ACC112 (cell line): ENCODE results near the gene RMDN2.
A peak's percentile ranks its signal among the peaks of the same experiment; 100 is the strongest.

Experiments used
- H2AFZ ChIP-seq: fragments of 200-600 bp; sonication (generic); one replicate; pipeline ENCODE4 v1.6.0; 2017; ENCODE audit warnings: antibody characterized with exemption, low read length; ENCODE audit not compliant: unreplicated experiment
- H3K27ac ChIP-seq: fragments of 200-600 bp; sonication (generic); 2 replicates; pipeline ENCODE4 v1.5.1; 2014; ENCODE audit warnings: low read depth, mild to moderate bottlenecking, antibody characterized with exemption, low read length, moderate library complexity
- H3K27me3 ChIP-seq: fragments of 200-600 bp; sonication (generic); 2 replicates; pipeline ENCODE4 v1.6.1; 2014; ENCODE audit warnings: mild to moderate bottlenecking, antibody characterized with exemption, low read length, moderate library complexity, mixed read lengths; ENCODE audit not compliant: insufficient read depth
- H3K36me3 ChIP-seq: fragments of 200-600 bp; sonication (generic); 2 replicates; pipeline ENCODE4 v1.6.1; 2016; ENCODE audit warnings: mild to moderate bottlenecking, antibody characterized with exemption, low read length, moderate library complexity, mixed read lengths; ENCODE audit not compliant: insufficient read depth
- H3K4me1 ChIP-seq: fragments of 200-600 bp; sonication (generic); one replicate; pipeline ENCODE4 v1.6.1; 2016; ENCODE audit warnings: low read length, mixed read lengths; ENCODE audit not compliant: insufficient read depth, unreplicated experiment, control insufficient read depth
- H3K4me3 ChIP-seq: fragments of 200-600 bp; sonication (generic); 2 replicates; pipeline ENCODE4 v1.5.1; 2014; ENCODE audit warnings: mild to moderate bottlenecking, low read depth, low read length
- H3K79me2 ChIP-seq: fragments of 200-600 bp; sonication (generic); one replicate; pipeline ENCODE4 v1.6.0; 2016; ENCODE audit warnings: low read length; ENCODE audit not compliant: control insufficient read depth, unreplicated experiment, insufficient read depth

RMDN2 gene

DNA sequence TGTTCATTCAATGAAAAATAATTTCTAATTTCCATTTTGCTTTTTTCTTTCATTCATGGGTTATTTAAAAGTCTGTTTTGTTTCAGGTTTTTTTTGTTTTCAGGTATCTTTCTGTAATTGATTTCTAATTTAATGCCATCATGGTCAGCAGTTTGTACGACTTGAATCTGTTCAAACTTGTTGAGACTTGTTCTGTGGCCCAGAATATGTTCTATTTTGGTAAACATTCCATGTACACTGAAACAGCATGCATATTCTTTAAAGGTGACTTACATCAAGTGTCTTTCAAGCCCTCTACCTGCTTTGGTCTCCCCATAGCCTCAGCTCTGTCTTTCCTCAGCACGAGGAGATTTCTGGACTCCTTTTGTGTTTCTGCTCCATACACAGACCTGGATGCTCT, 101.8 kb downstream of the RMDN2 start:
- Histone ChIP-seq H3K27ac (no peak overlapping the region), H3K36me3 (no peaks in the 10 kb centered on the region), H3K4me3 (no peak overlapping the region), H2AFZ (peak overlapping the region; percentile 46), H3K27me3 (no peaks in the 10 kb centered on the region), H3K4me1 (no peaks in the 10 kb centered on the region), H3K79me2 (no peaks in the 10 kb centered on the region)

DNA sequence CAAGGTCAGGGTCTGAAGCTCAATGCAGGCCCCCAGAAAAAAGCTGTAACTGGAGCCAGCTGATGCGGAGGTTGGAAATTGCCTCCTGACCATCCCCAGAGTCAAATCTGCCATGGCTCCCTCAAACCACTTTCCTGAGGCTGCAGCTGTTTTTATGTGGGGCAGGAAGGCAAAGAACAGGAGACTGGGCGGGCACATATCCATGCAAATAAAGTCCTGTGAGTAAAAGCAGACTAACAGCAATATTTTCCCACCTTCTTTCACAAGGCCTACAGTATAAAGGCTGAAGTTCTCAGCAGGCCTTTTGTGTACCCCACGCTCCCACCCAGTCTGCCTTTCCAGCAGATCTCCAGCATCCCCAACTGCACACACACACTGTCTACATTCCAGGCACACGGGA, 103.7 kb downstream of the RMDN2 start:
- Histone ChIP-seq H3K4me1 (no peaks in the 10 kb centered on the region), H3K27ac (no peak overlapping the region), H2AFZ (no peak overlapping the region), H3K4me3 (no peak overlapping the region), H3K36me3 (no peaks in the 10 kb centered on the region), H3K27me3 (no peaks in the 10 kb centered on the region), H3K79me2 (no peaks in the 10 kb centered on the region)

DNA sequence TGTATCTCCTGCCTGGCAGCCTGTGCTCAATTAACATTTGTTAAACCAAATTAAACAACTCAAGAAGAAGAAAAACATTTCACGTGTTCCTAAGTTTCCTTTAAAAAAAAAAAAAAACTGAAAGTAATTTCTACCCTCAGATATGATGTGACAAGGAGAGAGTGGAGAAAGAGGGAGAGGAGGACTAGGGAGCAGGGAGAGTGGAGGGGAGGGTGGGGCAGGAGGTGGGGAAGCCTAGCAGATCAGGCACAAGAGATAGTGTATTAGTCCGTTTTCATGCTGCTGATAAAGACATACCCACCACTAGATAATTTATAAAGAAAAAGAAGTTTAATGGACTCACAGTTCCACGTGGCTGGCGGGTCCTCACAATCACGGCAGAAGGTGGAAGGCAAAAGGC, 104.4 kb downstream of the RMDN2 start:
- no peak overlapping the region for H3K4me3 ChIP-seq
- H3K4me1 ChIP-seq = no peaks in the 10 kb centered on the region
- H3K36me3 ChIP-seq = no peaks in the 10 kb centered on the region
- no peak overlapping the region for H2AFZ ChIP-seq
- no peak overlapping the region for H3K27ac ChIP-seq
- no peaks in the 10 kb centered on the region for H3K27me3 ChIP-seq
- no peaks in the 10 kb centered on the region for H3K79me2 ChIP-seq

DNA sequence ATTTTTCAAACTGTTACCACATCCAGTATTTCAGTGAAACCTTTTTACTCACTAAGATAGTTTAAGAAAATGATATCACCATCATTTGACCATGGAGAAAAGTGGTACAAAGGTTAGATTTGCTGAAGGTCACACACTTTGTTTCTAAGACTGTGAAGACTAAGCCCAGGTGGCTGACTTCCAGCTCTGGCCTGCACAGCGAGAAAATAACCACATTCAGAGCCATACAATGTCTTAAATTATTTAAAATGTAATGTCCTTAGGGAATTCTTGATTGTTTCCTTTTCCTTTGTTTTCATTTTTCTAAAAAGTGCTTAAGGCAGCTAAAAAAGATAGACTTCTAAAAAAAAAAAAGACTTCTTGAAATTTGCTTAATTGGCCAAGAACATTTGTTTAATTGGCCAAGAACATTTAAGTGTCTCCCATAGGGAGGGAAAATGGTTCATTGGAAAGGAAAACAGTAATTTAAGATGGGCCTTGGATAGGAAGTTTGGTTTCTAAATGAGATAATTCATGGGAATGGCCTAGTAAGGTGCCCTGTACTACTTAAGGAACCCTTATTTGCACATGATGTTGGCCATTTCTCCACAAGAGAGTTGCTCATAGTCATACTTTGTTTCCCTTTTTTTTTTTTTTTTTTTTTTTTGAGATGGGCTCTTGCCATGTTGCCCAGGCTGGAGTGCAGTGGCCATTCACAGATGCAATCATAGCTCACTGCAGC, 105.7 kb downstream of the RMDN2 start:
- Histone ChIP-seq H3K4me1 (no peaks in the 10 kb centered on the region), H3K36me3 (no peaks in the 10 kb centered on the region), H3K27ac (no peak overlapping the region), H3K79me2 (no peaks in the 10 kb centered on the region), H3K27me3 (no peaks in the 10 kb centered on the region), H3K4me3 (no peak overlapping the region), H2AFZ (no peak overlapping the region)

DNA sequence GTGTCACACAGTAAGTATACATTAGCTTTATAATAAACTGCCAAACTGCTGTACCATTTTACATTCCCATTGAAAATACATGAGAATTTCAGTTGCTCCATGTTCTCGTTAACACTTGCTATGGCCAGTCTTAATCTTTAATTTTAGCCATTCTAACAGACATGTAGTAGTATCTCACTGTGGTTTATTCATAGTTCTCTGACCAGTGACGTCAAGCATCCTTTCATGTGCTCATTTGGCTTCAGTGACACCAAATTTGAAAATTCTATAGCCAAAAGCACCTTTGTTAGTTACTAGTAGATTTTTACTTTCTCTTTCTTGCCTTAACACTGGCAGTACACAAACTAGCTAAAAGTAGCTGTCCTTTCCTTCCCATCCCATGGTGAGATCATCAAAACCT, 107.9 kb downstream of the RMDN2 start:
- H3K27me3 ChIP-seq = no peaks in the 10 kb centered on the region
- no peaks in the 10 kb centered on the region for H3K79me2 ChIP-seq
- H3K4me1 ChIP-seq = peaks cover 13% of the 10 kb centered on the region
- H3K27ac ChIP-seq = no peak overlapping the region
- no peak overlapping the region for H3K4me3 ChIP-seq
- H2AFZ ChIP-seq = no peak overlapping the region
- H3K36me3 ChIP-seq = no peaks in the 10 kb centered on the region

DNA sequence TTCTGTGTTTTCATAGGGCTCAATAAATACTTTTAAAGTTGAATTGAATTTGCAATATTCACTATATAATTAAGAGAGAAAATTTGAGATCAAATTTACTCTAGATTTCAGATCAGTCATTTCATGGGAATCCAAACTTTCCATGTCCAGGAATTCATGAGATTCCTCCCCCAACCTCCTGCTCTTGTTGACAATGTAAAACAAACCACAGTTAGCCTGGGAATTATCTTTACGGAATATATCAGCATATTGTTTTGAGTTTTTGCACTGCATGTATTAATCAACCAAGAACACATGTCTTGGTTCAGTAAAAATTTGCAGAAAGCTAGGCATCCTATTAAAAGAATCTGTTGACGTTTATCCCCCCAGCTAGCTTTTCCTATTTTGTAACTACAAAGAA, 108.6 kb downstream of the RMDN2 start:
- no peaks in the 10 kb centered on the region for H3K79me2 ChIP-seq
- no peaks in the 10 kb centered on the region for H3K27me3 ChIP-seq
- H3K36me3 ChIP-seq = no peaks in the 10 kb centered on the region
- no peak overlapping the region for H3K27ac ChIP-seq
- no peak overlapping the region for H3K4me3 ChIP-seq
- no peak overlapping the region for H2AFZ ChIP-seq
- peaks cover 16% of the 10 kb centered on the region for H3K4me1 ChIP-seq

DNA sequence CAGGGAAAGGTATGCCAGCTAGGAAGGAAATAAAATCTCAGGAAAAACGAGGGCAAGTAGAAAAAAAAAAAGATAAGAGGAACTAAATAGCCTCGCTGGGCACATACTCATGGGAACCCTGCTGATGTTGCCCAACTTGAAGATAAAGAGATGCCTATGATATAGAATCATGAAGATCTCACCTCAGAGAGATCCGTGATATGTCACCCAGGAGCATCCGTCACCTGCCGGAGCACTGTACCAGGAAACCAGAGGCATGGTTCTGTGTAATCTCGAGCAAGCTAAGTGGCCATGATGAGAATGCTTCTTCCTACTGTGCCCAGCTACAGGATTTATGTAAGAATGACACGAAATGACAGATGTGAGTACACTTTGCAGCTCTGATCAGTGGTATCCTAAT, 110.9 kb downstream of the RMDN2 start:
- Histone ChIP-seq H3K4me1 (peaks cover 26% of the 10 kb centered on the region), H2AFZ (no peak overlapping the region), H3K4me3 (no peak overlapping the region), H3K79me2 (no peaks in the 10 kb centered on the region), H3K36me3 (no peaks in the 10 kb centered on the region), H3K27ac (no peak overlapping the region), H3K27me3 (no peaks in the 10 kb centered on the region)

DNA sequence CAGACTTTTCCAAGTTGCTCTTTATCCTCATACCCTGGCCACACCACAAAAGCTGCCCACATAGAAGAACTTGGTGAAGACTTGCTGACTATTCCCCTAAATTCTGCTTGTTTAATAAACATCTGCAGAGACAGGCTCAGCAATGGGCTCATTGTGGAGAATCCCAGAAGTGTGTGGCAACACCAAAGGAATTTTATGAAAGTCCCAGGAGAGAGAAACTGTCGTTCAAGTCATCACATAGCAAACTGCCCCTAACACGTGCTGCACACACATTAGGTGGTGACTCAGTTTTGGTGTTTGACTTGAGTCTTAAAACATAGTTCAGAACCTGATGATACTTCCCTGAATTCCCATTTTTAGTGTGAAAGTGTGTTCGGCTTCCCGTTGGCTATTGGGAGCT, 112.2 kb downstream of the RMDN2 start:
- H3K4me3 ChIP-seq = peak overlapping the region; percentile 70
- peak overlapping the region; percentile 86 for H3K27ac ChIP-seq
- peak overlapping the region; percentile 94 for H2AFZ ChIP-seq
- no peaks in the 10 kb centered on the region for H3K79me2 ChIP-seq
- H3K36me3 ChIP-seq = no peaks in the 10 kb centered on the region
- no peaks in the 10 kb centered on the region for H3K27me3 ChIP-seq
- H3K4me1 ChIP-seq = peaks cover 26% of the 10 kb centered on the region

DNA sequence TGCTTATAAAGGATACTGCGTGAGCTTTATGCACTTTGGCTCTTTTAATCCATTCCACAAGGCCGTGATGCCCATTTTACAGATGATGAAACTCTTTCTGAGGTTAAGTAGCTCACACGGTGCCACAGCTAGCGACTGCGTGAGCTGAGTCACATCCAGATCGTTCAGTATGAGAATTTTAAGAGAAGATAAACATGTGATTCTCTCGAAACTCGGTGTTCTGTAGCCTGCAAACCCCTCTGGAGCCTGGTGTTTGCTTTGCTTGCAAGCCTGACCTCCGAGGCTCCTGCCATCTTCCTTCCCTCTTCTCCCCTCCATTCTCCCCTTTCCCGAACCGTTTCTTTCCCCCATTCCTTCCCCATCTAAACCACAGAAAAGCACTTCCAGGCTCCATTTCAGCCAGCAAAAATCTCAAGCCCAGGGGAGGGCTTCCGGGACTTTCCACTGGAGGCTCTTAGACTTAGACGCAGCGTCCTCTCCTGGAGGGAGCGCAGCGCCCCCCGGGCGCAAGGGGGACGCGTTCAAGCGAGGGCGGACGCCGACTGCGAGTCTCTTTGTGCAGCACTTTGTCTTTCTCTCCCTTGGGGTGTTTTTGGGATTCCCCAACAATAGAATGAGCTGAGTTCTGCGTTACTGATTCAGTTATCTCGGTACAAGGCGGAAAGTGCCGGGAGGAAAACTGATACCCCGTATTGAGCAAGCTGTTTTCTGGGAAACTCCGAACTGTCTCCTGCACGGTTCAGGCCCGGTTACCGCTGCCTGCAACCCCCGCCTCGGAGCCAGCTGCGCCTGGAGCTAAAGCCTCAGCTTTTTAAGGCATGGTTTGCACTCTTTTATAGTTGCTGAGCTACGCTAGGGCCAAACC, 112.9 kb downstream of the RMDN2 start:
- Histone ChIP-seq H3K4me3 (peak overlapping the region; percentile 70), H3K27me3 (no peaks in the 10 kb centered on the region), H3K79me2 (no peaks in the 10 kb centered on the region), H3K27ac (peak overlapping the region; percentile 86), H2AFZ (peak overlapping the region; percentile 94), H3K4me1 (peaks cover 26% of the 10 kb centered on the region), H3K36me3 (no peaks in the 10 kb centered on the region)

DNA sequence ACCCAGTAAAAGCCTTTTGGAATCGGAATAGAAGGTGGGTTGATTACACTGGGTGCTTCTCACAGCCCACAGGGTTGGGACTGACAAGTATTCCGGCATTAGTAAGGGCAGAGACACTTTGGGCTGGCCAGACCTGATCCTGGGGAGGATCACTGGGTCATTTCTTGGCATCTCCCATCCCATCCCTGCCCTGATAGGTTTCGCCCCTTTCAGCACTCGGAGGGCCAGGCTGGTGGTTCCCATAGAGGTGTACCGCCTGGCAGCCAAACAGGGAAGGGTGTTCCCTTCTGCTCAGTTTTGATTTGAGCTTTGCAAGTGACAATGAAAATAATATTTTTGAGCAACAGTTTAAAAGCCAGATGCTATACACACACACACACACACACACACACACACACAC, 113.6 kb downstream of the RMDN2 start:
- no peaks in the 10 kb centered on the region for H3K79me2 ChIP-seq
- no peaks in the 10 kb centered on the region for H3K36me3 ChIP-seq
- H3K4me3 ChIP-seq = peak overlapping the region; percentile 70
- no peaks in the 10 kb centered on the region for H3K27me3 ChIP-seq
- H3K4me1 ChIP-seq = peaks cover 26% of the 10 kb centered on the region
- peak overlapping the region; percentile 86 for H3K27ac ChIP-seq
- peak overlapping the region; percentile 94 for H2AFZ ChIP-seq
